CD4-positive, alpha-beta T cell (primary cell): ENCODE results near the gene CXCL14. TPM values are rescaled to one million over a fixed set of nuclear protein-coding genes. Genes with fewer than 3 reads are reported as not detected.

Source experiments
- ATAC-seq: fragments of 200-7000 bp; cut with Tn5 transposase; one replicate; pipeline ENCODE4 v1.10.0; 2022; ENCODE audit warnings: mild to moderate bottlenecking; ENCODE audit not compliant: poor library complexity
- CTCF ChIA-PET: fragments of 350-600 bp; sonication (Branson Sonifier 250); formaldehyde crosslinking; loops from one replicate; lab custom pipeline; 2021; ENCODE audit warnings: antibody characterized with exemption, inconsistent platforms; lab: Charles Lee
- POLR2A ChIA-PET: fragments of 350-600 bp; sonication (Branson Sonifier 250); formaldehyde crosslinking; loops from one replicate; lab custom pipeline; 2021; ENCODE audit warnings: antibody characterized with exemption, inconsistent platforms; lab: Charles Lee
- DNase-seq, 14 experiments: peaks; one replicate each; pipeline ENCODE4 v3.0.0-alpha.2; 2013 to 2020; ENCODE audit warnings: mixed read lengths in 2 of 14
- H3K27ac ChIP-seq, 2 donors: one replicate each; pipeline versions ENCODE4 v1.5.1 to v1.7.0; 2013; ENCODE audit warnings: low read length in 2 of 2, low read depth in 1 of 2, mild to moderate bottlenecking in 1 of 2
- H3K27me3 ChIP-seq, 2 experiments: 1 replicate in 1 of 2; 2 replicates in 1 of 2; pipeline versions ENCODE4 v1.6.1 to v1.7.0; 2013; ENCODE audit warnings: low read length in 2 of 2, control low read depth in 1 of 2, mild to moderate bottlenecking in 1 of 2, moderate library complexity in 1 of 2; ENCODE audit not compliant: insufficient read depth in 2 of 2, control insufficient read depth in 1 of 2
- H3K36me3 ChIP-seq: one replicate; pipeline ENCODE4 v1.6.1; 2013; ENCODE audit warnings: low read length, control low read depth; ENCODE audit not compliant: insufficient read depth
- H3K4me1 ChIP-seq: one replicate; pipeline ENCODE4 v1.6.1; 2013; ENCODE audit warnings: low read length, control low read depth; ENCODE audit not compliant: insufficient read depth
- H3K4me3 ChIP-seq: one replicate; pipeline ENCODE4 v1.5.1; 2013; ENCODE audit warnings: mild to moderate bottlenecking, low read length, moderate library complexity
- H3K9me3 ChIP-seq, 2 experiments: 1 replicate in 1 of 2; 2 replicates in 1 of 2; pipeline versions ENCODE4 v1.6.1 to v1.7.0; 2013; ENCODE audit warnings: low read length in 2 of 2, mild to moderate bottlenecking in 2 of 2, control low read depth in 1 of 2, moderate library complexity in 1 of 2; ENCODE audit not compliant: control insufficient read depth in 1 of 2, insufficient read depth in 1 of 2
- H3K27ac Mint-ChIP-seq: one replicate; pipeline ENCODE4 v1.8.0; 2020; ENCODE audit warnings: mixed read lengths
- H3K27me3 Mint-ChIP-seq: one replicate; pipeline ENCODE4 v1.8.0; 2021; ENCODE audit warnings: mixed read lengths
- H3K36me3 Mint-ChIP-seq: one replicate; pipeline ENCODE4 v1.8.0; 2021; ENCODE audit warnings: low read depth, mixed read lengths
- H3K4me1 Mint-ChIP-seq: one replicate; pipeline ENCODE4 v1.8.0; 2021; ENCODE audit warnings: low read depth, mixed read lengths
- H3K4me3 Mint-ChIP-seq: one replicate; pipeline ENCODE4 v1.8.0; 2020; ENCODE audit warnings: mild to moderate bottlenecking, mixed read lengths
- H3K9me3 Mint-ChIP-seq: one replicate; pipeline ENCODE4 v1.8.0; 2020; ENCODE audit warnings: mixed read lengths
- CTCF ChIP-seq: fragments of 200-600 bp; IDR thresholded peaks from one replicate; pipeline ENCODE4 v1.8.0; 2022; ENCODE audit warnings: antibody characterized with exemption, mild to moderate bottlenecking
- intact Hi-C, 2 experiments: fragments of 100-400 bp; cut with DNase I in 1 of 2; cut with micrococcal nuclease in 1 of 2; formaldehyde crosslinking; loops; one replicate each; pipeline versions ENCODE4 v1.15.1 to v1.9.0; 2023 to 2025; cut with DNase I, micrococcal nuclease
- total RNA-seq, 174 experiments: library from RNA in 2 of 174; stranded (reverse) in 2 of 174; gene quantifications; one replicate each; pipeline ENCODE4 v1.2.3 and lab custom pipeline; 2021 to 2026

The CXCL14 gene
- total RNA-seq, 2 experiments from 2014 or later = not detected

- no peaks in the 10 kb centered on the region for H3K36me3 ChIP-seq
- ChIA-PET CTCF (no interaction called here), POLR2A (no interaction called here)
- Mint-ChIP-seq H3K4me3 (no peak overlapping the region), H3K4me1 (no peaks in the 10 kb centered on the region), H3K27me3 (peaks cover 47% of the 10 kb centered on the region), H3K27ac (no peak overlapping the region), H3K9me3 (no peaks in the 10 kb centered on the region), H3K36me3 (no peaks in the 10 kb centered on the region)
- DNase-seq = no peak
- H3K27ac ChIP-seq = no peak overlapping the region
- H3K9me3 ChIP-seq = no peaks in the 10 kb centered on the region
- H3K4me3 ChIP-seq = no peak overlapping the region
- TF ChIP-seq CTCF = no peak
- no peaks in the 10 kb centered on the region for H3K4me1 ChIP-seq
- intact Hi-C loops = no loop called here
- H3K27me3 ChIP-seq = peaks cover 0 to 9% of the 10 kb centered on the region in 2 experiments
- no peak for ATAC-seq
Observed at GRCh38 chr5:135605221-135605620, 26.4 kb upstream of the CXCL14 start.

GRCh38 chr5:135604056-135604455 lies 25.3 kb upstream of the CXCL14 start:
- Histone ChIP-seq H3K4me1 (no peaks in the 10 kb centered on the region), H3K36me3 (no peaks in the 10 kb centered on the region), H3K27me3 (peaks cover 0 to 6% of the 10 kb centered on the region in 2 experiments), H3K4me3 (no peak overlapping the region), H3K27ac (no peak overlapping the region), H3K9me3 (no peaks in the 10 kb centered on the region)
- no peak for DNase-seq
- Mint-ChIP-seq H3K27ac (no peak overlapping the region), H3K9me3 (no peaks in the 10 kb centered on the region), H3K27me3 (peaks cover 51% of the 10 kb centered on the region), H3K4me3 (no peak overlapping the region), H3K36me3 (no peaks in the 10 kb centered on the region), H3K4me1 (no peaks in the 10 kb centered on the region)
- no peak for ATAC-seq
- CTCF ChIA-PET = no interaction called here
- POLR2A ChIA-PET = no interaction called here
- TF ChIP-seq CTCF = no peak
- intact Hi-C loops = no loop called here

- no peaks in the 10 kb centered on the region for H3K9me3 Mint-ChIP-seq
- ChIA-PET POLR2A (no interaction called here), CTCF (no interaction called here)
Observed at GRCh38 chr5:135602882-135603721, 24.3 kb upstream of the CXCL14 start.

More at GRCh38 chr5:135602882-135603721, 24.3 kb upstream of the CXCL14 start:
- Mint-ChIP-seq H3K4me1 (no peaks in the 10 kb centered on the region), H3K4me3 (no peak overlapping the region), H3K36me3 (no peaks in the 10 kb centered on the region), H3K27me3 (peaks cover 49% of the 10 kb centered on the region), H3K27ac (no peak overlapping the region)
- Histone ChIP-seq H3K36me3 (no peaks in the 10 kb centered on the region), H3K27me3 (peaks cover 0 to 5% of the 10 kb centered on the region in 2 experiments), H3K27ac (no peak overlapping the region), H3K9me3 (no peaks in the 10 kb centered on the region), H3K4me1 (no peaks in the 10 kb centered on the region), H3K4me3 (no peak overlapping the region)
- TF ChIP-seq CTCF = no peak
- no peak for ATAC-seq
- no peak for DNase-seq
- intact Hi-C loops = no loop called here
